GM12891 (cell line): ENCODE results near the gene AAK1.

ENCODE experiments used
- POLR2A ChIP-seq: IDR thresholded peaks from 2 replicates; pipeline ENCODE4 v1.6.1; 2011; ENCODE audit warnings: low read depth, low read length, control low read depth
- POLR2AphosphoS5 ChIP-seq: IDR thresholded peaks from 2 replicates; pipeline ENCODE4 v1.6.1; 2011; ENCODE audit warnings: low read depth, low read length, control low read depth

DNA sequence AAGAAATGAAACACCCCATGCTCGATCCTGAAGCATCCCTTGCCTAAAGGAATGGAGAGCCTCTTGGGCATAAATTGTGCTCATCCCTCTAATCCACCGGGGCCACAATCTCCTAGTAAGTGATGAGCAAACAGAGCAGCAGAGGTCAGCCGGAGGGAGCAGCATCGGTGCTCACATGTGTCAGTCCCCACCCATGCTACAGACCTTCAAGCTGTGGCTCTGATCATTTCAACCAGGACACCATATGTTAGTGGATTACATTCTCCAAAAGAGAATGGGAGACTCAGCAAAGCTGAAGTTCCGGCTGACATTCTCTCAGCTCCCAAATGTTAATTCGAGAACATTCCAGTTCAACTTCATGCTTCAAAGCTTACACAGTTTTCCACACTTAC lies 75.6 kb downstream of the AAK1 start:
- no peak for TF ChIP-seq POLR2AphosphoS5
- TF ChIP-seq POLR2A = no peak
